ENCODE measurements around the gene RHO. TPM values are rescaled to one million over a fixed set of nuclear protein-coding genes. Genes with fewer than 3 reads are reported as not detected.

RHO gene
- total RNA-seq, 1 experiment from 2014 or later: not detected

GRCh38 chr3:129502641-129503408 lies 25.6 kb upstream of the RHO start:
- TF ChIP-seq CTCF (IDR thresholded peaks at IDR 0.05; ENCODE audit: unreplicated experiment): no peak
- DNase-seq (ENCODE audit: unreplicated experiment): no peak
- Mint-ChIP-seq H3K36me3 (ENCODE audit: insufficient read depth, unreplicated experiment) (peaks cover 6% of the 10 kb centered on the region), H3K4me3 (ENCODE audit: unreplicated experiment) (no peak overlapping the region), H3K27ac (ENCODE audit: low read depth, unreplicated experiment) (no peak overlapping the region), H3K9me3 (ENCODE audit: unreplicated experiment) (no peaks in the 10 kb centered on the region), H3K27me3 (ENCODE audit: insufficient read depth, unreplicated experiment) (no peaks in the 10 kb centered on the region), H3K4me1 (ENCODE audit: insufficient read depth, unreplicated experiment) (no peaks in the 10 kb centered on the region)
- ChIA-PET POLR2A (interaction anchor here (1.1 kb wide), 1 partner anchor 8 kb away, joined by 3 read pairs; no protein-coding TSS in a partner anchor), CTCF (no interaction called here)
- intact Hi-C loops (cut with micrococcal nuclease): no loop called here
- no TSS peak for BruUV-seq (replicated peaks)

GRCh38 chr3:129503471-129504291 lies 24.8 kb upstream of the RHO start:
- ChIA-PET CTCF (interaction anchor here (0.5 kb wide), 1 partner anchor 384 kb away, joined by 3 read pairs; no protein-coding TSS in a partner anchor), POLR2A (no interaction called here)
- Mint-ChIP-seq H3K9me3 (ENCODE audit: unreplicated experiment) (no peaks in the 10 kb centered on the region), H3K27ac (ENCODE audit: low read depth, unreplicated experiment) (no peak overlapping the region), H3K27me3 (ENCODE audit: insufficient read depth, unreplicated experiment) (no peaks in the 10 kb centered on the region), H3K4me3 (ENCODE audit: unreplicated experiment) (no peak overlapping the region), H3K4me1 (ENCODE audit: insufficient read depth, unreplicated experiment) (no peaks in the 10 kb centered on the region), H3K36me3 (ENCODE audit: insufficient read depth, unreplicated experiment) (peaks cover 6% of the 10 kb centered on the region)
- intact Hi-C loops (cut with micrococcal nuclease): no loop called here
- DNase-seq (ENCODE audit: unreplicated experiment): no peak
- no TSS peak for BruUV-seq (replicated peaks)
- no peak for TF ChIP-seq CTCF (IDR thresholded peaks at IDR 0.05; ENCODE audit: unreplicated experiment)

- BruUV-seq (replicated peaks): no TSS peak
- Mint-ChIP-seq H3K4me1 (ENCODE audit: insufficient read depth, unreplicated experiment) (no peaks in the 10 kb centered on the region), H3K27ac (ENCODE audit: low read depth, unreplicated experiment) (no peak overlapping the region), H3K36me3 (ENCODE audit: insufficient read depth, unreplicated experiment) (peaks cover 6% of the 10 kb centered on the region), H3K9me3 (ENCODE audit: unreplicated experiment) (no peaks in the 10 kb centered on the region), H3K4me3 (ENCODE audit: unreplicated experiment) (no peak overlapping the region), H3K27me3 (ENCODE audit: insufficient read depth, unreplicated experiment) (no peaks in the 10 kb centered on the region)
- no peak for TF ChIP-seq CTCF (IDR thresholded peaks at IDR 0.05; ENCODE audit: unreplicated experiment)
- intact Hi-C loops (cut with micrococcal nuclease): no loop called here
- POLR2A ChIA-PET: no interaction called here
- no peak for DNase-seq (ENCODE audit: unreplicated experiment)
- CTCF ChIA-PET: no interaction called here
Measured at GRCh38 chr3:129504471-129505100, 23.9 kb upstream of the RHO start.

- ChIA-PET POLR2A (no interaction called here), CTCF (no interaction called here)
- Mint-ChIP-seq H3K9me3 (ENCODE audit: unreplicated experiment) (no peaks in the 10 kb centered on the region), H3K36me3 (ENCODE audit: insufficient read depth, unreplicated experiment) (peaks cover 6% of the 10 kb centered on the region), H3K4me1 (ENCODE audit: insufficient read depth, unreplicated experiment) (no peaks in the 10 kb centered on the region), H3K4me3 (ENCODE audit: unreplicated experiment) (no peak overlapping the region), H3K27ac (ENCODE audit: low read depth, unreplicated experiment) (no peak overlapping the region), H3K27me3 (ENCODE audit: insufficient read depth, unreplicated experiment) (no peaks in the 10 kb centered on the region)
- no peak for DNase-seq (ENCODE audit: unreplicated experiment)
- intact Hi-C loops (cut with micrococcal nuclease): no loop called here
- TF ChIP-seq CTCF (IDR thresholded peaks at IDR 0.05; ENCODE audit: unreplicated experiment): no peak
- BruUV-seq (replicated peaks): no TSS peak
Measured at GRCh38 chr3:129505341-129505740, 23.1 kb upstream of the RHO start.
